SK-N-SH treated with all-trans-retinoic acid at 6 μM for 48 hours (cell line): ENCODE results near the gene XRCC1.
"Not testable (repeated sequence)": the region's sequence is repeated elsewhere in the genome, so short reads cannot be mapped to it uniquely, and the experiment has no call there.

Source experiments
- ATAC-seq: fragments of 200-7000 bp; cut with Tn5 transposase; 3 replicates; pipeline ENCODE4 v1.9.1; 2020; ENCODE audit warnings: mild to moderate bottlenecking, moderate library complexity
- ARNTL ChIP-seq: fragments of 450-650 bp; formaldehyde crosslinking; IDR thresholded peaks from 2 replicates; pipeline ENCODE4 v1.5.0; 2020; ENCODE audit warnings: low read depth, mild to moderate bottlenecking, moderate library complexity, borderline replicate concordance
- BACH2 ChIP-seq: fragments of 250-450 bp; sonication (Bioruptor Pico); IDR thresholded peaks from 2 replicates; pipeline ENCODE4 v1.9.0; 2021; ENCODE audit warnings: mild to moderate bottlenecking, borderline replicate concordance
- ESRRG ChIP-seq: fragments of 250-450 bp; sonication (Bioruptor Pico); IDR thresholded peaks from 2 replicates; pipeline ENCODE4 v1.6.1; 2021; ENCODE audit warnings: mild to moderate bottlenecking
- GLIS3 ChIP-seq: fragments of 250-450 bp; sonication (Bioruptor Pico); IDR thresholded peaks from 2 replicates; pipeline ENCODE4 v1.5.0; 2020; ENCODE audit warnings: mild to moderate bottlenecking, moderate library complexity
- ISL1 ChIP-seq: fragments of 250-450 bp; sonication (Bioruptor Pico); IDR thresholded peaks from 2 replicates; pipeline ENCODE4 v2.1.2; 2022; ENCODE audit warnings: mild to moderate bottlenecking, moderate library complexity
- OSR1 ChIP-seq: fragments of 250-450 bp; sonication (Bioruptor Pico); IDR thresholded peaks from 2 replicates; pipeline ENCODE4 v1.8.0; 2022; ENCODE audit warnings: moderate library complexity, mild to moderate bottlenecking, inconsistent platforms
- PPARA ChIP-seq: fragments of 250-450 bp; sonication (Bioruptor Pico); IDR thresholded peaks from 2 replicates; pipeline ENCODE4 v1.5.0; 2020; ENCODE audit warnings: mild to moderate bottlenecking, borderline replicate concordance
- SNAI2 ChIP-seq: fragments of 250-450 bp; sonication (Bioruptor Pico); IDR thresholded peaks from 2 replicates; pipeline ENCODE4 v1.5.0; 2020; ENCODE audit warnings: mild to moderate bottlenecking, moderate library complexity
- TCF4 ChIP-seq: fragments of 250-450 bp; sonication (Bioruptor Pico); IDR thresholded peaks from 2 replicates; pipeline ENCODE4 v1.8.0; 2021; ENCODE audit warnings: mild to moderate bottlenecking, moderate library complexity, borderline replicate concordance
- TOX ChIP-seq: fragments of 250-450 bp; sonication (Bioruptor Pico); IDR thresholded peaks from 2 replicates; pipeline ENCODE4 v1.8.0; 2021; ENCODE audit warnings: mild to moderate bottlenecking, moderate library complexity, borderline replicate concordance
- ZC3H10 ChIP-seq: fragments of 250-450 bp; sonication (Bioruptor Pico); IDR thresholded peaks from 2 replicates; pipeline ENCODE4 v1.5.1; 2021; ENCODE audit warnings: mild to moderate bottlenecking, moderate library complexity
- ZFP3 ChIP-seq: fragments of 250-450 bp; sonication (Bioruptor Pico); IDR thresholded peaks from 2 replicates; pipeline ENCODE4 v1.5.0; 2020; ENCODE audit warnings: mild to moderate bottlenecking, moderate library complexity
- ZNF565 ChIP-seq: fragments of 450-650 bp; formaldehyde crosslinking; conservative IDR thresholded peaks from 2 replicates; pipeline ENCODE4 v1.5.0; 2020; ENCODE audit warnings: low read depth, mild to moderate bottlenecking, moderate library complexity
- ZNF70 ChIP-seq: fragments of 450-650 bp; formaldehyde crosslinking; IDR thresholded peaks from 2 replicates; pipeline ENCODE4 v1.5.0; 2020; ENCODE audit warnings: mild to moderate bottlenecking, moderate library complexity
- ZNF8 ChIP-seq: fragments of 450-650 bp; formaldehyde crosslinking; IDR thresholded peaks from 2 replicates; pipeline ENCODE4 v1.5.0; 2020; ENCODE audit warnings: mild to moderate bottlenecking, moderate library complexity
- TF ChIP-seq, protein P1 (sequence below): fragments of 250-450 bp; sonication (Bioruptor Pico); IDR thresholded peaks from 2 replicates; pipeline ENCODE4 v1.5.1; 2021; ENCODE audit warnings: mild to moderate bottlenecking, moderate library complexity
- TF ChIP-seq, protein P2 (sequence below): fragments of 250-450 bp; sonication (Bioruptor Pico); IDR thresholded peaks from 2 replicates; pipeline ENCODE4 v1.8.0; 2021; ENCODE audit warnings: low read depth, mild to moderate bottlenecking, moderate library complexity, borderline replicate concordance
- TF ChIP-seq, protein P3 (sequence below): fragments of 250-450 bp; sonication (Bioruptor Pico); IDR thresholded peaks from 2 replicates; pipeline ENCODE4 v1.5.1; 2020; ENCODE audit warnings: low read depth, mild to moderate bottlenecking, moderate library complexity
- TF ChIP-seq, protein P4 (sequence below): fragments of 250-450 bp; sonication (Bioruptor Pico); IDR thresholded peaks from 2 replicates; pipeline ENCODE4 v1.5.0; 2020; ENCODE audit warnings: mild to moderate bottlenecking, moderate library complexity
- TF ChIP-seq, protein P5 (sequence below): fragments of 250-450 bp; sonication (Bioruptor Pico); IDR thresholded peaks from 2 replicates; pipeline ENCODE4 v1.8.0; 2020; ENCODE audit warnings: mild to moderate bottlenecking, moderate library complexity, borderline replicate concordance

The XRCC1 gene

DNA sequence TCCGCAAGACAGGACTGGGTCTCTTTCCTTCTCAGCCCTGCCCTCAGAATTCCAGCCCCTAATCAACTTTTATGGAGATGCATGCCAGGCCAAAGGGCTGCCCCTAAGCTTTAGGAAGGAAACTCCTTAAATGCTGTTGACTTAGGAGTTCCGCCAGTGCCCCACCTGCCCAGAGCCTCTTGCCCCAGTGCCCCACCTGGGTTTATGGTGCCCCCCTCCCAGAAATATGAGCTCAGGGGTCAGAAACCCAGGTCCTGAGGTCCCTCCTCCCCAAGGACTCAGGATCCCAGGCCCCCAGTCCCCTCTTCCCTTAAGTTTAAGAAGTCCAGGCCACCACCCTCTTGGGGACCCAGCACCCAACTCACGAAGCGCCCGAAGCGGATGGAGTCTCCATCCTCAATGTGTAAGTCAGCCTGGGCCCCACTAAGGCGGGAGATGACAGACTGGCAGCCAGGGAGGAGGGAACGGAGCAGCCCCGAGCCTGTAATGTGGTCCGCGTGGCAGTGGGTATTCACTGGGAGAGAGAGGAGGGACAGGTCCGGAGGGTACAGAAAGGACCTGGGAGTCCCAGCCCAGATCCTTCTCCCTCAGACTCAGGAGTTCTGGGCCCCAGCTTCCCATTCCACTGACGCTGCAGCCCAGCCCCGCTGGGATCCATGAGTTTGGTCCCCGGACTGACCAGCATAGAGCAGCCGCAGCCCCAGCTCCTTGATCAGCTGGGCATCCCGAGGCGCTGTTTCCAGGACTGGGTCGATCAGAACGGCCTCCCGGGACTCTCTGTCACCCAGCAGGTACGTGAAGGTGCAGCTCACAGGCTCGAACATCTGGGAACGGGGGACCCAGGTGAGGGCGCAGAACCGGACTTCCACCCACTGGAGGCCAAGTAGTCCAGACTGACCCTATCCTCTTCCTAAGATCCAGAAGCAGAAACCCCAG is 49.2 kb downstream of the XRCC1 start:
- peak; percentile 67 for ATAC-seq
- TF ChIP-seq ZNF565 = no peak
- TF ChIP-seq ZNF8 (CRISPR knock-in tag) = no peak
- TF ChIP-seq, protein P1, sequence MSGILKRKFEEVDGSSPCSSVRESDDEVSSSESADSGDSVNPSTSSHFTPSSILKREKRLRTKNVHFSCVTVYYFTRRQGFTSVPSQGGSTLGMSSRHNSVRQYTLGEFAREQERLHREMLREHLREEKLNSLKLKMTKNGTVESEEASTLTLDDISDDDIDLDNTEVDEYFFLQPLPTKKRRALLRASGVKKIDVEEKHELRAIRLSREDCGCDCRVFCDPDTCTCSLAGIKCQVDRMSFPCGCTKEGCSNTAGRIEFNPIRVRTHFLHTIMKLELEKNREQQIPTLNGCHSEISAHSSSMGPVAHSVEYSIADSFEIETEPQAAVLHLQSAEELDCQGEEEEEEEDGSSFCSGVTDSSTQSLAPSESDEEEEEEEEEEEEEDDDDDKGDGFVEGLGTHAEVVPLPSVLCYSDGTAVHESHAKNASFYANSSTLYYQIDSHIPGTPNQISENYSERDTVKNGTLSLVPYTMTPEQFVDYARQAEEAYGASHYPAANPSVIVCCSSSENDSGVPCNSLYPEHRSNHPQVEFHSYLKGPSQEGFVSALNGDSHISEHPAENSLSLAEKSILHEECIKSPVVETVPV (CRISPR knock-in tag) = no peak
- TF ChIP-seq ISL1 (CRISPR knock-in tag) = no peak
- no peak for TF ChIP-seq BACH2
- TF ChIP-seq OSR1 (CRISPR knock-in tag) = no peak
- no peak for TF ChIP-seq SNAI2 (CRISPR knock-in tag)
- no peak for TF ChIP-seq ESRRG (CRISPR knock-in tag)
- no peak for TF ChIP-seq ZC3H10
- no peak for TF ChIP-seq TCF4 (CRISPR knock-in tag)
- TF ChIP-seq, protein P2, sequence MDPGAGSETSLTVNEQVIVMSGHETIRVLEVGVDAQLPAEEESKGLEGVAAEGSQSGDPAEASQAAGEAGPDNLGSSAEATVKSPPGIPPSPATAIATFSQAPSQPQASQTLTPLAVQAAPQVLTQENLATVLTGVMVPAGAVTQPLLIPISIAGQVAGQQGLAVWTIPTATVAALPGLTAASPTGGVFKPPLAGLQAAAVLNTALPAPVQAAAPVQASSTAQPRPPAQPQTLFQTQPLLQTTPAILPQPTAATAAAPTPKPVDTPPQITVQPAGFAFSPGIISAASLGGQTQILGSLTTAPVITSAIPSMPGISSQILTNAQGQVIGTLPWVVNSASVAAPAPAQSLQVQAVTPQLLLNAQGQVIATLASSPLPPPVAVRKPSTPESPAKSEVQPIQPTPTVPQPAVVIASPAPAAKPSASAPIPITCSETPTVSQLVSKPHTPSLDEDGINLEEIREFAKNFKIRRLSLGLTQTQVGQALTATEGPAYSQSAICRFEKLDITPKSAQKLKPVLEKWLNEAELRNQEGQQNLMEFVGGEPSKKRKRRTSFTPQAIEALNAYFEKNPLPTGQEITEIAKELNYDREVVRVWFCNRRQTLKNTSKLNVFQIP = no peak
- TF ChIP-seq ZFP3 (CRISPR knock-in tag) = no peak
- TF ChIP-seq GLIS3 (CRISPR knock-in tag) = no peak
- TF ChIP-seq, protein P3, sequence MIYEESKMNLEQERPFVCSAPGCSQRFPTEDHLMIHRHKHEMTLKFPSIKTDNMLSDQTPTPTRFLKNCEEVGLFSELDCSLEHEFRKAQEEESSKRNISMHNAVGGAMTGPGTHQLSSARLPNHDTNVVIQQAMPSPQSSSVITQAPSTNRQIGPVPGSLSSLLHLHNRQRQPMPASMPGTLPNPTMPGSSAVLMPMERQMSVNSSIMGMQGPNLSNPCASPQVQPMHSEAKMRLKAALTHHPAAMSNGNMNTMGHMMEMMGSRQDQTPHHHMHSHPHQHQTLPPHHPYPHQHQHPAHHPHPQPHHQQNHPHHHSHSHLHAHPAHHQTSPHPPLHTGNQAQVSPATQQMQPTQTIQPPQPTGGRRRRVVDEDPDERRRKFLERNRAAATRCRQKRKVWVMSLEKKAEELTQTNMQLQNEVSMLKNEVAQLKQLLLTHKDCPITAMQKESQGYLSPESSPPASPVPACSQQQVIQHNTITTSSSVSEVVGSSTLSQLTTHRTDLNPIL (CRISPR knock-in tag) = no peak
- no peak for TF ChIP-seq ARNTL (CRISPR knock-in tag)
- TF ChIP-seq, protein P4, sequence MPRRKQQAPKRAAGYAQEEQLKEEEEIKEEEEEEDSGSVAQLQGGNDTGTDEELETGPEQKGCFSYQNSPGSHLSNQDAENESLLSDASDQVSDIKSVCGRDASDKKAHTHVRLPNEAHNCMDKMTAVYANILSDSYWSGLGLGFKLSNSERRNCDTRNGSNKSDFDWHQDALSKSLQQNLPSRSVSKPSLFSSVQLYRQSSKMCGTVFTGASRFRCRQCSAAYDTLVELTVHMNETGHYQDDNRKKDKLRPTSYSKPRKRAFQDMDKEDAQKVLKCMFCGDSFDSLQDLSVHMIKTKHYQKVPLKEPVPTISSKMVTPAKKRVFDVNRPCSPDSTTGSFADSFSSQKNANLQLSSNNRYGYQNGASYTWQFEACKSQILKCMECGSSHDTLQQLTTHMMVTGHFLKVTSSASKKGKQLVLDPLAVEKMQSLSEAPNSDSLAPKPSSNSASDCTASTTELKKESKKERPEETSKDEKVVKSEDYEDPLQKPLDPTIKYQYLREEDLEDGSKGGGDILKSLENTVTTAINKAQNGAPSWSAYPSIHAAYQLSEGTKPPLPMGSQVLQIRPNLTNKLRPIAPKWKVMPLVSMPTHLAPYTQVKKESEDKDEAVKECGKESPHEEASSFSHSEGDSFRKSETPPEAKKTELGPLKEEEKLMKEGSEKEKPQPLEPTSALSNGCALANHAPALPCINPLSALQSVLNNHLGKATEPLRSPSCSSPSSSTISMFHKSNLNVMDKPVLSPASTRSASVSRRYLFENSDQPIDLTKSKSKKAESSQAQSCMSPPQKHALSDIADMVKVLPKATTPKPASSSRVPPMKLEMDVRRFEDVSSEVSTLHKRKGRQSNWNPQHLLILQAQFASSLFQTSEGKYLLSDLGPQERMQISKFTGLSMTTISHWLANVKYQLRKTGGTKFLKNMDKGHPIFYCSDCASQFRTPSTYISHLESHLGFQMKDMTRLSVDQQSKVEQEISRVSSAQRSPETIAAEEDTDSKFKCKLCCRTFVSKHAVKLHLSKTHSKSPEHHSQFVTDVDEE = no peak

DNA sequence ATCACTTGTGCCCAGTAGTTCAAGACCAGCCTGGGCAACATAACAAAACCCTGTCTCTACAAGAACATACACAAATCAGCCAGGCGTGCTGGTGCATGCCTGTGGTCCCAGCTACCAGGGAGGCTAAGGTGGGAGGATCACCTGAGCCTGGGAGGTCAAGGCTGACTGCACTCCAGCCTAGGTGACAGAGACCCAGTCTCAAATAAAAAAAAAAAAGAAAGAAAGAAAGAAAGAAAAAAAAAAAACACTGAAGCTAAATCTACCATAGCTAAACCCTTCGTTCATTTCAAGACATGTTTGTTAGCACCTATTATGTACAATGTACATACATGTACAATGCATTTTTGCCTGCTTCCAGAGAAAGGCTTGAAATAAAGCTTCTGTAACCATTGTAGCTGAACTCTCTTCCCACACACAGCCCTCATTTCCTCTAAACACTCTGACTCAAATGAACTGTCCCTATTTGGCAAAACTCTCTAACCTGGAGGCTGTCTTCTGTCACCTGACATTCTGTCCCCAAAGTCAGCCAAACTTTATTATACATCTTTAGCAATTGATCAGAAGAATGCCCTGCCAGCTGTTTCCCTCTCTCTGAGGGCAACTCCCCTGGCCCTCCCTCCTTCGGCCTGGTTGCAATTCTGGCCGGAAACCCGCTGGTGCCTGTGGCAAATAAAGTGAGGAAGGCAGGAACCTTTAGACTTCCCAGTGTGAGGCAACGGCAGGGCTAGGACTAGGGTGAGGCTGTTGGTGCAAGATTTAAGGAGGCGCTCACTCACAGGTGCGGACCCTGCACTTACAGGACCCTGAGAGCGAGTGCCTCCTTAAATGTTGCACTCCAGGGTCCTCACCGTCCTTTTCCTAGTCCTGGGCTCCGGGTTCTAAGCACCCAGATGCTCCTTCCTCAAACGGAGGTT is 50.1 kb downstream of the XRCC1 start:
- TF ChIP-seq, protein P5, sequence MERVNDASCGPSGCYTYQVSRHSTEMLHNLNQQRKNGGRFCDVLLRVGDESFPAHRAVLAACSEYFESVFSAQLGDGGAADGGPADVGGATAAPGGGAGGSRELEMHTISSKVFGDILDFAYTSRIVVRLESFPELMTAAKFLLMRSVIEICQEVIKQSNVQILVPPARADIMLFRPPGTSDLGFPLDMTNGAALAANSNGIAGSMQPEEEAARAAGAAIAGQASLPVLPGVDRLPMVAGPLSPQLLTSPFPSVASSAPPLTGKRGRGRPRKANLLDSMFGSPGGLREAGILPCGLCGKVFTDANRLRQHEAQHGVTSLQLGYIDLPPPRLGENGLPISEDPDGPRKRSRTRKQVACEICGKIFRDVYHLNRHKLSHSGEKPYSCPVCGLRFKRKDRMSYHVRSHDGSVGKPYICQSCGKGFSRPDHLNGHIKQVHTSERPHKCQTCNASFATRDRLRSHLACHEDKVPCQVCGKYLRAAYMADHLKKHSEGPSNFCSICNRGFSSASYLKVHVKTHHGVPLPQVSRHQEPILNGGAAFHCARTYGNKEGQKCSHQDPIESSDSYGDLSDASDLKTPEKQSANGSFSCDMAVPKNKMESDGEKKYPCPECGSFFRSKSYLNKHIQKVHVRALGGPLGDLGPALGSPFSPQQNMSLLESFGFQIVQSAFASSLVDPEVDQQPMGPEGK (CRISPR knock-in tag) = no peak
- TF ChIP-seq GLIS3 (CRISPR knock-in tag) (no peak), ISL1 (CRISPR knock-in tag) (no peak), TOX (CRISPR knock-in tag) (no peak), ESRRG (CRISPR knock-in tag) (no peak), OSR1 (CRISPR knock-in tag) (no peak), ZNF565 (no peak), ZNF8 (CRISPR knock-in tag) (no peak), SNAI2 (CRISPR knock-in tag) (no peak), PPARA (CRISPR knock-in tag) (no peak), ZNF70 (no peak), ZC3H10 (no peak)
- TF ChIP-seq, protein P4 = no peak
- TF ChIP-seq, protein P2 = no peak
- no peak for ATAC-seq

DNA sequence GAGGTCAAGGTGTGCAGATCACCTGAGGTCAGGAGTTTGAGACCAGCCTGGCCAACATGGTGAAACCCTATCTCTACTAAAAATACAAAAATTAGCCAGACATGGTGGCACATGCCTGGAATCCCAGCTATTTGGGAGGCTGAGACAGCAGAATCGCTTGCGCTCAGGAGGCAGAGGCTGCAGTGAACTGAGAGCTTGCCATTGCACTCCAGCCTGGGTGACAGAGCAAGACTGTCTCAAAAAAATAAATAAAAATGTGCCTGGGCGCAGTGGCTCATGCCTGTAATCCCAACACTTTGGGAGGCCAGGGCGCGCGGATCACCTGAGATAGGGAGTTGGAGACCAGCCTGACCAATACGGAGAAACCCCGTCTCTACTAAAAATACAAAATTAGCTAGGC is 51.6 kb downstream of the XRCC1 start:
- ATAC-seq = not testable (repeated sequence)
